GM20000 (cell line): ENCODE data around the gene ERRFI1.

Source experiments
- DNase-seq: peaks from one replicate; pipeline ENCODE4 v3.0.0; 2012; ENCODE audit warnings: low spot score
- CTCF ChIP-seq: IDR thresholded peaks from 2 replicates; pipeline ENCODE4 v1.5.1; 2012; ENCODE audit warnings: mild to moderate bottlenecking, control low read depth; ENCODE audit errors: extremely low read depth, missing control alignments

Gene ERRFI1

GRCh38 chr1:8011923-8012858 is 13.9 kb downstream of the ERRFI1 start:
- no peak for DNase-seq
- no peak for TF ChIP-seq CTCF

- no peak for TF ChIP-seq CTCF
- no peak for DNase-seq
Observed at GRCh38 chr1:8011016-8011415, 15.1 kb downstream of the ERRFI1 start.

GRCh38 chr1:8010080-8010664 is 15.9 kb downstream of the ERRFI1 start:
- no peak for TF ChIP-seq CTCF
- DNase-seq: no peak

GRCh38 chr1:8009043-8010002 is 16.8 kb downstream of the ERRFI1 start:
- no peak for TF ChIP-seq CTCF
- DNase-seq: no peak

GRCh38 chr1:8006037-8006963 is 19.8 kb downstream of the ERRFI1 start:
- DNase-seq: no peak
- TF ChIP-seq CTCF: no peak

- no peak for TF ChIP-seq CTCF
Observed at GRCh38 chr1:8004803-8005573, 21.1 kb downstream of the ERRFI1 start.

More at GRCh38 chr1:8004803-8005573, 21.1 kb downstream of the ERRFI1 start:
- no peak for DNase-seq
